GM18505 (cell line): Measurements from ENCODE around the gene NUP50.

ENCODE experiments used
- ATAC-seq: cut with Tn5 transposase; IDR thresholded peaks from one replicate; pipeline ENCODE4 v1.9.1; 2021; ENCODE audit not compliant: unreplicated experiment
- POLR2A ChIP-seq: IDR thresholded peaks from 4 replicates; pipeline ENCODE4 v1.6.1; 2011; ENCODE audit warnings: borderline replicate concordance; ENCODE audit not compliant: insufficient read depth, insufficient read length; ENCODE audit errors: extremely low read depth

Gene NUP50

GRCh38 chr22:45230026-45230721 lies 66.4 kb downstream of the NUP50 start:
- no peak for TF ChIP-seq POLR2A
- no peak for ATAC-seq

GRCh38 chr22:45231293-45231692 lies 67.6 kb downstream of the NUP50 start:
- ATAC-seq: no peak
- no peak for TF ChIP-seq POLR2A

GRCh38 chr22:45233386-45233785 lies 69.7 kb downstream of the NUP50 start:
- ATAC-seq: no peak
- no peak for TF ChIP-seq POLR2A

GRCh38 chr22:45233827-45234226 lies 70.1 kb downstream of the NUP50 start:
- ATAC-seq: no peak
- TF ChIP-seq POLR2A: no peak

GRCh38 chr22:45235101-45235777 lies 71.5 kb downstream of the NUP50 start:
- peak; percentile 55 for TF ChIP-seq POLR2A
- ATAC-seq: peak; percentile 57

GRCh38 chr22:45235851-45236342 lies 72.2 kb downstream of the NUP50 start:
- TF ChIP-seq POLR2A: no peak
- ATAC-seq: peak; percentile 6

- no peak for TF ChIP-seq POLR2A
- no peak for ATAC-seq
Observed at GRCh38 chr22:45237065-45237990, 73.6 kb downstream of the NUP50 start.
